ENCODE data around the gene ZNF350. TPM values are rescaled to one million over a fixed set of nuclear protein-coding genes. Genes with fewer than 3 reads are reported as not detected.

Gene ZNF350
- total RNA-seq, 1 donor from 2014 or later = 35.2 TPM

DNA sequence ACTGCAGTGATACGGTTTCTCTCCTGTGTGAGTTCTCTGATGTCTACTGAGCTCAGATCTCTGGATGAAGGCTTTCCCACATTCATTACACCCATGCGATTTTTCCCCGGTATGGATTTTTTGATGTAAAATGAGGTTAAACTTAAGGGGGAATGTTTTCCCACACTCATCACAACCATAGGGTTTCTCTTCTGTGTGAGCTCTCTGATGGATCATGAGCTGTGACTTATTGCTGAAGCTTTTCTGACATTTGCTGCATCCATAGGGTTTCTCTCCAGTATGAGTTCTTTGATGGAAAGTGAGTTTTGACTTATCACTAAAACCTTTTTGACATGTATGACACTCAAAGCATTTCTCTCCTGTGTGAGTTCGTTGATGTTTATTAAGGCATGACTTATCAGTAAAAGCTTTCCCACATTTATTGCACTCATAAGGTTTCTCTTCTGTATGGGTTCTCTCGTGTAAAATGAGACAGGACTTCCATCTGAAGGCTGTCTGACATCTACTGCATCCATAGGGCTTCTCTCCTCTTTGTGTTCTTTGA is 71.2 kb downstream of the ZNF350 start:
- Mint-ChIP-seq H3K9me3 (peaks cover 45% of the 10 kb centered on the region), H3K4me1 (peaks cover 2% of the 10 kb centered on the region), H3K4me3 (no peak overlapping the region), H3K27ac (no peak overlapping the region), H3K27me3 (no peaks in the 10 kb centered on the region), H3K36me3 (ENCODE audit: low read depth) (peaks cover 28% of the 10 kb centered on the region)
- TF ChIP-seq, protein P1, sequence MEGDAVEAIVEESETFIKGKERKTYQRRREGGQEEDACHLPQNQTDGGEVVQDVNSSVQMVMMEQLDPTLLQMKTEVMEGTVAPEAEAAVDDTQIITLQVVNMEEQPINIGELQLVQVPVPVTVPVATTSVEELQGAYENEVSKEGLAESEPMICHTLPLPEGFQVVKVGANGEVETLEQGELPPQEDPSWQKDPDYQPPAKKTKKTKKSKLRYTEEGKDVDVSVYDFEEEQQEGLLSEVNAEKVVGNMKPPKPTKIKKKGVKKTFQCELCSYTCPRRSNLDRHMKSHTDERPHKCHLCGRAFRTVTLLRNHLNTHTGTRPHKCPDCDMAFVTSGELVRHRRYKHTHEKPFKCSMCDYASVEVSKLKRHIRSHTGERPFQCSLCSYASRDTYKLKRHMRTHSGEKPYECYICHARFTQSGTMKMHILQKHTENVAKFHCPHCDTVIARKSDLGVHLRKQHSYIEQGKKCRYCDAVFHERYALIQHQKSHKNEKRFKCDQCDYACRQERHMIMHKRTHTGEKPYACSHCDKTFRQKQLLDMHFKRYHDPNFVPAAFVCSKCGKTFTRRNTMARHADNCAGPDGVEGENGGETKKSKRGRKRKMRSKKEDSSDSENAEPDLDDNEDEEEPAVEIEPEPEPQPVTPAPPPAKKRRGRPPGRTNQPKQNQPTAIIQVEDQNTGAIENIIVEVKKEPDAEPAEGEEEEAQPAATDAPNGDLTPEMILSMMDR (IDR thresholded peaks at IDR 0.05) = no peak
- DNase-seq = no peak
- ChIA-PET POLR2A (no interaction called here), CTCF (no interaction called here)
- no peak for ATAC-seq (ENCODE audit: low read depth)
- intact Hi-C loops (cut with micrococcal nuclease) = no loop called here

Other genes with a start within 250 kb of the ZNF350 start
- 0.49 TPM in 1 of 2 replicates, not detected in the other for gene FPR1, start 235.0 kb downstream of the ZNF350 start, total RNA-seq
- gene FPR2, start 225.7 kb downstream of the ZNF350 start, total RNA-seq = 0.12 TPM in 1 of 2 replicates, not detected in the other
- 0.20 and 0.27 TPM in 2 replicates for gene FPR3, start 191.7 kb downstream of the ZNF350 start, total RNA-seq
- 13.2 and 13.9 TPM in 2 replicates for gene ZNF577, start 98.9 kb downstream of the ZNF350 start, total RNA-seq
- gene ZNF649, start 81.8 kb downstream of the ZNF350 start, total RNA-seq = 21.9 and 27.4 TPM in 2 replicates
- gene ZNF613, start 59.4 kb downstream of the ZNF350 start, total RNA-seq = 7.7 and 7.8 TPM in 2 replicates
- gene ZNF615, start 21.4 kb upstream of the ZNF350 start, total RNA-seq = 9.1 and 13.5 TPM in 2 replicates
- 14.0 and 14.3 TPM in 2 replicates for gene ZNF614, start 41.5 kb upstream of the ZNF350 start, total RNA-seq
- 18.1 and 18.4 TPM in 2 replicates for gene ZNF432, start 62.0 kb upstream of the ZNF350 start, total RNA-seq
- 34.7 and 42.7 TPM in 2 replicates for gene ZNF841, start 108.9 kb upstream of the ZNF350 start, total RNA-seq
- 7.3 and 7.4 TPM in 2 replicates for gene ZNF616, start 153.1 kb upstream of the ZNF350 start, total RNA-seq
- 27.4 and 28.0 TPM in 2 replicates for gene ZNF836, start 184.8 kb upstream of the ZNF350 start, total RNA-seq
- 244 and 245 TPM in 2 replicates for gene PPP2R1A, start 203.2 kb upstream of the ZNF350 start, total RNA-seq

Measured in activated B cell treated with CpG ODN at 0.5 μM for 24 hours (primary cell).